GM21619 (cell line): Measurements from ENCODE around the gene SLC7A7.
"Not testable (repeated sequence)": the region's sequence is repeated elsewhere in the genome, so short reads cannot be mapped to it uniquely, and the experiment has no call there.

Experiments
- ATAC-seq: cut with Tn5 transposase; IDR thresholded peaks from one replicate; pipeline ENCODE4 v1.9.1; 2021; ENCODE audit not compliant: unreplicated experiment

SLC7A7 gene

GRCh38 chr14:22764382-22764781 is 50.9 kb downstream of the SLC7A7 start:
- ATAC-seq, result no peak

GRCh38 chr14:22761734-22762133 is 53.5 kb downstream of the SLC7A7 start:
- ATAC-seq, result no peak

- ATAC-seq, result not testable (repeated sequence)
Observed at GRCh38 chr14:22757972-22758650, 57.1 kb downstream of the SLC7A7 start.

- no peak for ATAC-seq
Observed at GRCh38 chr14:22753586-22753985, 61.6 kb downstream of the SLC7A7 start.

- ATAC-seq, result no peak
Observed at GRCh38 chr14:22752422-22752821, 62.8 kb downstream of the SLC7A7 start.

GRCh38 chr14:22748631-22749068 is 66.6 kb downstream of the SLC7A7 start:
- ATAC-seq, result no peak

- ATAC-seq, result no peak
Observed at GRCh38 chr14:22748206-22748605, 67.0 kb downstream of the SLC7A7 start.

- no peak for ATAC-seq
Observed at GRCh38 chr14:22747769-22748168, 67.5 kb downstream of the SLC7A7 start.

- no peak for ATAC-seq
Observed at GRCh38 chr14:22740020-22740419, 75.2 kb downstream of the SLC7A7 start.

GRCh38 chr14:22739423-22739822 is 75.8 kb downstream of the SLC7A7 start:
- no peak for ATAC-seq

GRCh38 chr14:22737052-22737451 is 78.2 kb downstream of the SLC7A7 start:
- peak; percentile 61 for ATAC-seq

GRCh38 chr14:22736384-22736783 is 78.9 kb downstream of the SLC7A7 start:
- ATAC-seq, result not testable (repeated sequence)

GRCh38 chr14:22735096-22735495 is 80.1 kb downstream of the SLC7A7 start:
- no peak for ATAC-seq

GRCh38 chr14:22733829-22734228 is 81.4 kb downstream of the SLC7A7 start:
- ATAC-seq, result no peak

- not testable (repeated sequence) for ATAC-seq
Observed at GRCh38 chr14:22732062-22732461, 83.2 kb downstream of the SLC7A7 start.

GRCh38 chr14:22726012-22726411 is 89.2 kb downstream of the SLC7A7 start:
- ATAC-seq, result no peak

GRCh38 chr14:22725374-22725773 is 89.9 kb downstream of the SLC7A7 start:
- not testable (repeated sequence) for ATAC-seq

- not testable (repeated sequence) for ATAC-seq
Observed at GRCh38 chr14:22724847-22725246, 90.4 kb downstream of the SLC7A7 start.

- no peak for ATAC-seq
Observed at GRCh38 chr14:22723815-22724214, 91.4 kb downstream of the SLC7A7 start.
